Naive thymus-derived CD4-positive, alpha-beta T cell (primary cell): Measurements from ENCODE around the gene RNF167. TPM values are rescaled to one million over a fixed set of nuclear protein-coding genes. Genes with fewer than 3 reads are reported as not detected.
A peak's percentile ranks its signal among the peaks of the same experiment; 100 is the strongest.

Experiments used
- ATAC-seq: fragments of 150-1000 bp; cut with Tn5 transposase; 2 replicates; pipeline ENCODE4 v1.10.0; 2021; ENCODE audit warnings: mild to moderate bottlenecking, moderate library complexity
- CTCF ChIA-PET: fragments of 350-600 bp; sonication (Branson Sonifier 250); formaldehyde crosslinking; loops from one replicate; lab custom pipeline; 2021; ENCODE audit warnings: antibody characterized with exemption; lab: Charles Lee
- POLR2A ChIA-PET: fragments of 350-600 bp; sonication (Branson Sonifier 250); formaldehyde crosslinking; loops from one replicate; lab custom pipeline; 2021; ENCODE audit warnings: antibody characterized with exemption, inconsistent platforms; lab: Charles Lee
- DNase-seq, 9 donors: peaks; one replicate each; pipeline versions ENCODE4 v3.0.0 to v3.0.0-alpha.2; 2020 to 2022; ENCODE audit warnings: mixed read lengths in 1 of 9
- H3K27ac ChIP-seq: one replicate; pipeline ENCODE4 v1.7.0; 2013; ENCODE audit warnings: mild to moderate bottlenecking, low read depth, low read length, moderate library complexity
- H3K27me3 ChIP-seq, 2 donors: one replicate each; pipeline ENCODE4 v1.7.0; 2013; ENCODE audit warnings: low read length in 2 of 2, mild to moderate bottlenecking in 2 of 2, moderate library complexity in 2 of 2; ENCODE audit not compliant: control insufficient read depth in 2 of 2, insufficient read depth in 2 of 2
- H3K36me3 ChIP-seq, 3 experiments: 1 replicate in 2 of 3; 2 replicates in 1 of 3; pipeline ENCODE4 v1.7.0; 2013; ENCODE audit warnings: low read length in 3 of 3, mild to moderate bottlenecking in 3 of 3, moderate library complexity in 1 of 3; ENCODE audit not compliant: insufficient read depth in 3 of 3, control insufficient read depth in 2 of 3
- H3K4me1 ChIP-seq, 2 donors: one replicate each; pipeline ENCODE4 v1.7.0; 2013; ENCODE audit warnings: low read length in 2 of 2, mild to moderate bottlenecking in 2 of 2, moderate library complexity in 1 of 2; ENCODE audit not compliant: control insufficient read depth in 2 of 2, insufficient read depth in 2 of 2
- H3K4me3 ChIP-seq: 2 replicates; pipeline ENCODE4 v1.7.0; 2013; ENCODE audit warnings: mild to moderate bottlenecking, low read length
- H3K9me3 ChIP-seq, 3 experiments: 1 replicate in 2 of 3; 2 replicates in 1 of 3; pipeline ENCODE4 v1.7.0; 2013; ENCODE audit warnings: low read length in 3 of 3; ENCODE audit not compliant: control insufficient read depth in 2 of 3
- H3K27ac Mint-ChIP-seq, 9 donors: one replicate each; pipeline ENCODE4 v1.8.0; 2020 to 2022; ENCODE audit warnings: mixed read lengths in 9 of 9, mild to moderate bottlenecking in 8 of 9, moderate library complexity in 5 of 9, inconsistent platforms in 2 of 9
- H3K27me3 Mint-ChIP-seq, 5 donors: one replicate each; pipeline ENCODE4 v1.8.0; 2021 to 2022; ENCODE audit warnings: mixed read lengths in 5 of 5, mild to moderate bottlenecking in 1 of 5
- H3K36me3 Mint-ChIP-seq, 5 donors: one replicate each; pipeline ENCODE4 v1.8.0; 2020 to 2022; ENCODE audit warnings: mixed read lengths in 5 of 5, mild to moderate bottlenecking in 3 of 5, inconsistent platforms in 1 of 5
- H3K4me1 Mint-ChIP-seq, 7 donors: one replicate each; pipeline ENCODE4 v1.8.0; 2020 to 2022; ENCODE audit warnings: mixed read lengths in 7 of 7, mild to moderate bottlenecking in 3 of 7, inconsistent platforms in 1 of 7
- H3K4me3 Mint-ChIP-seq, 10 donors: one replicate each; pipeline ENCODE4 v1.8.0; 2020 to 2022; ENCODE audit warnings: mild to moderate bottlenecking in 10 of 10, mixed read lengths in 10 of 10, moderate library complexity in 6 of 10, inconsistent platforms in 2 of 10
- H3K9me3 Mint-ChIP-seq, 11 donors: one replicate each; pipeline ENCODE4 v1.8.0; 2020 to 2022; ENCODE audit warnings: mixed read lengths in 11 of 11, mild to moderate bottlenecking in 4 of 11, inconsistent platforms in 1 of 11, moderate library complexity in 1 of 11
- intact Hi-C, 2 donors: fragments of 100-400 bp; cut with micrococcal nuclease; formaldehyde crosslinking; loops; one replicate each; pipeline ENCODE4 v1.15.1; 2023
- polyA plus RNA-seq, 2 donors: library from polyadenylated mRNA; unstranded; fragments of 300-500 nt; fragmentation: Illumina TruSeq; gene quantifications; one replicate each; pipeline ENCODE4 v1.2.3, GENCODE V29; 2021
- total RNA-seq, 6 experiments: library from RNA in 5 of 6; stranded (reverse) in 5 of 6; gene quantifications; 1 replicate in 5 of 6; 2 replicates in 1 of 6; pipeline ENCODE4 v1.2.3 and lab custom pipeline; 2021 to 2026

RNF167 gene
- total RNA-seq (100 to 1,000 TPM in 4 of 5 experiments, 10 to 100 TPM in 1; 97.3 to 248 (median 148) TPM), polyA plus RNA-seq (10 to 100 TPM; 25.3 to 28.0 TPM), total RNA-seq (lab: John Stamatoyannopoulos, UW) (65.3 reads per million, percentile 76 among the genes with 10 or more reads in this experiment)

DNA sequence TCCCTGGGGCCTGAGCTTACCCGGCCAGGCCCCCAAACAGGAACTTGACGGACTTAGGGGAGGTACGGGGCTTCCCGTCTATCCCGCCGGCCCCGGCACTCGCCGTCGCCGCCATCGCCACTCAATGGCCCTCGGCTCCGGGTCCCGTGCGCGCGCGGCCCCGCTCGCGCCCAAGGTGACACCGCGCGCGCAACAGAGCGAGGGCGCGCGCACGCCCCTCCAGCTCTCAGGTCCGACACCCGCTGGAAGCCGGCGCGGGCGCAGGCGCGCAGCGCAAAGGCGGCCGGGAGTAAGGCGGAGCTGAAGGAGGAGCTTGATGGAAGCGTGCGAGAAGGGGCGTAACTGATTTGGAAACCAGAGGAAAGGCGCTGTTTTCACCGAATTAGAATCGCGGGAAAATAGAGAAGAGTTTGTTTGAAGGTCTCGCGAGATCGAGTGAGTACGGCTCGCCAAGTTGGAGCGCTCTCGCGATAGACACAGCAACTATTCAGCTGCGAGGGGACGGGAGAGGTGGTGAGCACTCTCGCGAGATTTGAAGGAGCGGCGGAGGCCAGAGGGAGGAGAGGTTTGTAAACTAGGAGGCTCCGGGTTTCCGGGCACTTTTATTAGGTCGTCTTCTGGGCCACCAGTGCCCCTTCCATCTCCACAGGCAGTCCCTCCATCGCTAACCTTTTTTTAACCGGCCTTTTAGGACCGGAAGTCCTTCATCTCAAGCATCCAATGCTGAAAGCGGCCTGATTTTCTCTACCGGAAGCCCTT lies at the start of gene RNF167, which contains the start of gene SLC25A11:
Gene RNF167, plus strand, starts transcription at position 473 of the 759 bp plus-strand sequence. CDS start 642 bp downstream, outside the sequence.
Gene SLC25A11, minus strand, starts transcription at position 251 of the 759 bp plus-strand sequence. Its CDS starts 136 bp downstream, at position 115.
- peaks cover 0 to 48% (median 23%) of the 10 kb centered on the region in 5 donors for H3K36me3 Mint-ChIP-seq

DNA sequence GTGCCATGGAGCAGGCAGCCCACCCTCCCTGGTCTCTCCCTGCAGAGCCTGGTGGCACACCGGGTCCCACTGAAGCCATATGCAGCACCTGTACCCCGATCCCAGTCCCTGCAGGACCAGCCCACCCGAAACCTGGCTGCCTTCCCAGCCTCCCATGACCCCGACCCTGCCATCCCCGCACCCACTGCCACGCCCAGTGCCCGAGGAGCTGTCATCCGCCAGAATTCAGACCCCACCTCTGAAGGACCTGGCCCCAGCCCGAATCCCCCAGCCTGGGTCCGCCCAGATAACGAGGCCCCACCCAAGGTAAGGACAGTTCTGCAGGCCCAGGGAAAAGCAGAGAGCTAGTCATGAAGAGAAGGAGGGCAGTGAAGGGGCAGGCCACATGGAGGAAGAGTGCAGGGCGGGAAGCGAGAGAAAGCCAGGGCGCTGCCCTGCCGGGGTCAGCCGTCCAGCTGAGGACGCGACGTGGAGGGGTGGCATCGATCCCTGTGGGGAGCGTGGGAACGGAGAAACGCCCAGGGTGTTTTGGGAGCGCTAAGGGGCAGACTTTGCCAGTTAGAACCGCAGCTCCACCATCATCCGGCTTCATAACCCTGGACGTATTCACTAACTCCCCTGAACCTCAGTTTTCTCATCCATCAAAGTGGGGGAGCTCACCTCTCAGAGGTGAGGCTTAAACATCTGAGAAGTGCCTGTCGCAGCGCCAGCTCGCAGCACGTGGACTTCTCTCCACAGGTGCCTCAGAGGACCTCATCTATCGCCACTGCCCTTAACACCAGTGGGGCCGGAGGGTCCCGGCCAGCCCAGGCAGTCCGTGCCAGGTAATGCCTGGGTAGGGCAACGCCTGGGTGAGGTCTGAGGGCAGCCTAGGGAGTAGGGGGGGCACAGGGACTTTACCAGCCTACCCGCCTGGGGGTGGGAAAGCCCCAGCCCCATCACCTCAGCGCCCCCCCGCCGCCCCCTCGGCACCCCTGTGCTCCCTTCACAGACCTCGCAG lies 48.4 kb upstream of the RNF167 start:
- Mint-ChIP-seq H3K4me1 (peaks cover 0 to 5% (median 2%) of the 10 kb centered on the region in 7 donors), H3K9me3 (no peaks in the 10 kb centered on the region), H3K27me3 (no peaks in the 10 kb centered on the region), H3K4me3 (no peak overlapping the region), H3K36me3 (peaks cover 4 to 38% (median 5%) of the 10 kb centered on the region in 5 donors), H3K27ac (no peak overlapping the region)
- Histone ChIP-seq H3K27ac (no peak overlapping the region), H3K9me3 (no peaks in the 10 kb centered on the region), H3K4me3 (no peak overlapping the region), H3K4me1 (no peaks in the 10 kb centered on the region), H3K36me3 (peaks cover 9 to 86% (median 26%) of the 10 kb centered on the region in 3 experiments), H3K27me3 (no peaks in the 10 kb centered on the region)
- ChIA-PET CTCF (interaction anchor here (0.7 to 0.9 kb wide), 2 partner anchors 21 to 298 kb away, joined by 3 read pairs; no protein-coding TSS in a partner anchor), POLR2A (interaction anchor here (1.2 kb wide), 1 partner anchor 102 kb away, joined by 3 read pairs; no protein-coding TSS in a partner anchor)
- intact Hi-C loops = no loop called here
- no peak for ATAC-seq
- DNase-seq = no peak

More for the DNA sequence above, at the start of gene RNF167, which contains the start of gene SLC25A11:
- ChIA-PET POLR2A (interaction anchor here (0.6 to 4.9 kb wide), 31 partner anchors 9 to 797 kb away, joined by 3 to 135 read pairs (median 4); partner anchors contain the start of genes ARRB2, C17orf107, CAMTA2 and CHRNE), CTCF (interaction anchor here (0.7 to 1.9 kb wide), 9 partner anchors 9 to 150 kb away, joined by 3 to 10 read pairs (median 4); partner anchors contain the start of genes PFN1 and SPAG7)
- peak within 1 kb of the TSS; percentile 89 to 98 (median 95) for H3K27ac Mint-ChIP-seq
- intact Hi-C loops = loop anchor here (1.0 to 10.0 kb wide), 13 partner anchors 8 to 1715 kb away; partner anchors contain the start of genes ARRB2 (in 2 of the 2), CAMTA2 (in 2 of the 2), INCA1 (in 2 of the 2) and KIF1C (in 2 of the 2)
- ATAC-seq = peak; percentile 94
- H3K4me1 Mint-ChIP-seq = peaks cover 52 to 77% (median 65%) of the 10 kb centered on the region in 7 donors
- peaks cover 2 to 51% (median 16%) of the 10 kb centered on the region in 3 experiments for H3K36me3 ChIP-seq
- peak within 1 kb of the TSS; percentile 92 to 100 (median 98) for H3K4me3 Mint-ChIP-seq
- peaks cover 0 to 1% (median 0%) of the 10 kb centered on the region in 11 donors for H3K9me3 Mint-ChIP-seq
- DNase-seq = peak; percentile 86 to 99 (median 98)
- H3K9me3 ChIP-seq = no peaks in the 10 kb centered on the region
- H3K4me1 ChIP-seq = peaks cover 46 to 47% of the 10 kb centered on the region in 2 donors
- H3K27ac ChIP-seq = peak within 1 kb of the TSS; percentile 89
- no peaks in the 10 kb centered on the region for H3K27me3 ChIP-seq
- no peaks in the 10 kb centered on the region for H3K27me3 Mint-ChIP-seq
- H3K4me3 ChIP-seq = peak within 1 kb of the TSS; percentile 89

DNA sequence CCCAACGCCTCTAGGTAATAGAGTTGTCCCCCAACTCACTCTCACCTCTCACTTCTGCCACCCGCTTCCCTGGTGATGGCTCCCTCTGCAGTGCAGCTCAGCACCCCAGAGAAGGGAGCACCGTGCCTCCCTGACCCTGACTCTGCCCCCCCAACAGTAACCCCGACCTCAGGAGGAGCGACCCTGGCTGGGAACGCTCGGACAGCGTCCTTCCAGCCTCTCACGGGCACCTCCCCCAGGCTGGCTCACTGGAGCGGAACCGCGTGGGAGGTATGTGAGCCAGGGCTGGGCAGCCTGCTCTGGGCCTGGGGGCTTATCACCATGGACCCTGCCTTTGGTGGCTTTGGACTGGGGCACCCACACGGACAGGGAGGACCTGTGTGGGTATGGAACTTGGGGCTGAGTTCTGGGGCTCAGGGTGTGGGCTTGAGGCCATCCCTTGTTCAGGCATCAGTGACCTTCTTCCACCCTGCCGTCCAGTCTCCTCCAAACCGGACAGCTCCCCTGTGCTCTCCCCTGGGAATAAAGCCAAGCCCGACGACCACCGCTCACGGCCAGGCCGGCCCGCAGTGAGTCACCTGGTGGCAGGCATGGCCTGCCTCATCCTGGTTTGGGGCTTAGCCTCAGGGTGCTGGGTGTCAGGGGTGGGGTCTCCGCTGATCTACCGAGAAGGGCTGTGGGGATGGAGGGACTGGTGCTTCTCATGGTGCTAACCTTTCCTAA lies 47.4 kb upstream of the RNF167 start:
- Mint-ChIP-seq H3K4me1 (peaks cover 0 to 5% (median 2%) of the 10 kb centered on the region in 7 donors), H3K27ac (no peak overlapping the region), H3K27me3 (no peaks in the 10 kb centered on the region), H3K4me3 (no peak overlapping the region), H3K9me3 (no peaks in the 10 kb centered on the region), H3K36me3 (peaks cover 0 to 30% (median 5%) of the 10 kb centered on the region in 5 donors)
- intact Hi-C loops = no loop called here
- ChIA-PET CTCF (no interaction called here), POLR2A (no interaction called here)
- Histone ChIP-seq H3K4me1 (no peaks in the 10 kb centered on the region), H3K27ac (no peak overlapping the region), H3K4me3 (no peak overlapping the region), H3K36me3 (peaks cover 9 to 81% (median 23%) of the 10 kb centered on the region in 3 experiments), H3K27me3 (no peaks in the 10 kb centered on the region), H3K9me3 (no peaks in the 10 kb centered on the region)
- DNase-seq (no peak), ATAC-seq (no peak)

DNA sequence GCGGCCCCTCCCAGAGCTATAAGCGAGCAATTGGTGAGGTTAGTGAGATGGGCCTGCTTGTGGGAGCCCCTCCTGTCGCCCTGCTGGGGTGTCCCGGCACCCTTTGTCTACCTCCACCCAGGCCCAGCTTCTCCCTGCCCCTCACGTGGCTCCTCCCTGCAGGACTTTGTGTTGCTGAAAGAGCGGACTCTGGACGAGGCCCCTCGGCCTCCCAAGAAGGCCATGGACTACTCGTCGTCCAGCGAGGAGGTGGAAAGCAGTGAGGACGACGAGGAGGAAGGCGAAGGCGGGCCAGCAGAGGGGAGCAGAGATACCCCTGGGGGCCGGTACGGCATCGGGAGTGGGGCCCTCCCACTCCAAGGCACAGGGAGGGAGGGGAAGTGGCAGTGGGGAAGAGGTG lies 46.8 kb upstream of the RNF167 start:
- Histone ChIP-seq H3K27ac (no peak overlapping the region), H3K4me3 (no peak overlapping the region), H3K27me3 (no peaks in the 10 kb centered on the region), H3K4me1 (no peaks in the 10 kb centered on the region), H3K9me3 (no peaks in the 10 kb centered on the region), H3K36me3 (peaks cover 9 to 78% (median 23%) of the 10 kb centered on the region in 3 experiments)
- no peaks in the 10 kb centered on the region for H3K9me3 Mint-ChIP-seq
- intact Hi-C loops = no loop called here
- CTCF ChIA-PET = no interaction called here
- POLR2A ChIA-PET = no interaction called here
- no peak overlapping the region for H3K27ac Mint-ChIP-seq
- peaks cover 0 to 7% (median 3%) of the 10 kb centered on the region in 7 donors for H3K4me1 Mint-ChIP-seq
- DNase-seq = no peak
- H3K27me3 Mint-ChIP-seq = no peaks in the 10 kb centered on the region
- peaks cover 0 to 30% (median 5%) of the 10 kb centered on the region in 5 donors for H3K36me3 Mint-ChIP-seq
- no peak for ATAC-seq
- H3K4me3 Mint-ChIP-seq = no peak overlapping the region

GRCh38 chr17:4893721-4894560 lies 46.1 kb upstream of the RNF167 start:
- H3K27me3 ChIP-seq = no peaks in the 10 kb centered on the region
- Mint-ChIP-seq H3K4me3 (no peak overlapping the region), H3K36me3 (peaks cover 0 to 30% (median 4%) of the 10 kb centered on the region in 5 donors), H3K9me3 (no peaks in the 10 kb centered on the region), H3K27ac (no peak overlapping the region), H3K4me1 (peaks cover 0 to 12% (median 6%) of the 10 kb centered on the region in 7 donors), H3K27me3 (no peaks in the 10 kb centered on the region)
- no peaks in the 10 kb centered on the region for H3K9me3 ChIP-seq
- intact Hi-C loops = no loop called here
- ChIA-PET POLR2A (interaction anchor here (1.5 kb wide), 1 partner anchor 157 kb away, joined by 3 read pairs; no protein-coding TSS in a partner anchor), CTCF (interaction anchor here (0.8 kb wide), 1 partner anchor 196 kb away, joined by 3 read pairs; no protein-coding TSS in a partner anchor)
- ATAC-seq (no peak), DNase-seq (no peak)
- peaks cover 9 to 78% (median 23%) of the 10 kb centered on the region in 3 experiments for H3K36me3 ChIP-seq
- no peak overlapping the region for H3K4me3 ChIP-seq
- H3K27ac ChIP-seq = no peak overlapping the region
- peaks cover 0 to 6% of the 10 kb centered on the region in 2 donors for H3K4me1 ChIP-seq
